ENCODE data around the gene USH2A.
"Not testable (repeated sequence)": the region's sequence is repeated elsewhere in the genome, so short reads cannot be mapped to it uniquely, and the experiment has no call there.

Gene USH2A

GRCh38 chr1:216387782-216388181, 35.5 kb downstream of the USH2A start:
- no peak for DNase-seq

DNA sequence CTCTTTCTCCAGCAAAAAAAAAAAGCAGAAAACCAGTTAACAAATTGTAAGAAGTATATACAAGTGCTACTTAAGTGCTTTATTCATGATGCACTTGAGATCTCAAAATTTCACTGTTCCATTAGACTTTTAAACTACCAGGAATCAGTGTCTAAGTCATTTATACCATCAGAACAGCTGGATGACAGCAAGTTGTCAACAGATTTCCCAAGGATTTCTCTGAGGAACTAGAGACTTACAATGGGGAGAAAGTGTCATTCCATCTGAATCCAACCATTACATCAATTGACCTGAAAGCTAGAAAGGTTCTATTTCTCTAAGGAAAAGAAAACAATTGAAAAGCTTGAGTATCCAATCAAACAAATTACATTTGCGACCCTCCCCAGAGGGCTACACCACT, 43.8 kb downstream of the USH2A start:
- no peak for DNase-seq

DNA sequence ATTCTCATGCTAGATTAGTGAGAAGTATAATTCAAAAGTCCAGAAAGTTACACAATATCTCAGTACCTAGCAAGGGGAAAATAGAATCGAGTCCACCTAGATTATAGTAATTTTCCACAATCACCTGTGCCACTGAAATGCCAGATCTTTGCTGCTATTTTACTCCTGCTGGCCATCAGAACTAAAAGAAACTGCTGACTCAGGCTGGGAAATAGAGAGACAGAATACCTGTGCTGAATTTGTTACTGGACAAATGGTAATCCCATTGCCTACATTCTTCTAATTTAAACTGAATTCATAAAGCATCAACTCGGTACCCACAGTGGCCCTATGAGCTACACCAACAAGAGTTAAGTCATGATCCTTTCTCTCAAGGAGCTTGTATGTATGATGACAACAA, 55.0 kb downstream of the USH2A start:
- no peak for DNase-seq

DNA sequence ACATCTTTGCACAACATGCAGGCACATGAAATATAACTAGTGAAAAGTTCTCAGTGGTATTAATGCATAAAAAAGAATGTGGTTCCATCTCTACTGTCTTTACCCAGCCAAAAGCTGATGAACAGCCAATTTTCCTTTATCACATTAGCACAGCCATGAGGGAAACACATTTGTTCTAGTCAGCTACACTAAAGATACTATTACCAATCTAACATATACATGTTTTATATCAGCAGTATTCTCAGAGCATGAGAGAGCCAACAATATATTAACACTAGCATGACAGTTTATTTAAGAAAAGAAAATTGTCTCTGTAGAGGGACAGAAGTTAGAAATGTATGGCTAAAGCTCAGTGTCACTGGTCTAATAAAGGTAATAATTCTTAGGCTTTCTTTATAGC, 56.3 kb downstream of the USH2A start:
- no peak for DNase-seq

GRCh38 chr1:216356945-216357344, 66.3 kb downstream of the USH2A start:
- DNase-seq, result no peak

- DNase-seq, result no peak
Measured at GRCh38 chr1:216350186-216350585, 73.1 kb downstream of the USH2A start.

GRCh38 chr1:216346526-216346925, 76.7 kb downstream of the USH2A start:
- DNase-seq, result no peak

- DNase-seq, result not testable (repeated sequence)
Measured at GRCh38 chr1:216340542-216340941, 82.7 kb downstream of the USH2A start.

GRCh38 chr1:216332462-216332861, 90.8 kb downstream of the USH2A start:
- no peak for DNase-seq

- DNase-seq, result no peak
Measured at GRCh38 chr1:216332003-216332402, 91.2 kb downstream of the USH2A start.

- DNase-seq, result no peak
Measured at GRCh38 chr1:216331211-216331610, 92.0 kb downstream of the USH2A start.

DNA sequence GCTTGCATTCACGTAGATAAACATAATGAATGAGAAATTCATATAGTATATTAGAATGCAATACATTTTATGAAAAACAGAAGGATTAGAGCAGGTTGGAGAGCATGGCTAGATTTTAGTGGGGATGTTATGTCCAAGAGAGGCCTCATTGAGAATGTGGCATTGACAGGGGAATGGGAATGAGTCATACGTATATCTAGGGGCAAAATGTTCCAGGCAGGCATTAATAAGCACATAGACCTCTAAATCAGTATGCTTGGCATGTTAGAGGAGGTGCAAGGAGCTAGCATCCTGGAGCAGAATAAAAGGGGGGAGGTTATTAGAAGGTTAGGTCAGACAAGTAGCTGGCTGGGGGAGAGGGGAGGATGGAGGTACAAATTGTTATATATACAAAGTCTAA, 93.0 kb downstream of the USH2A start:
- no peak for DNase-seq

DNA sequence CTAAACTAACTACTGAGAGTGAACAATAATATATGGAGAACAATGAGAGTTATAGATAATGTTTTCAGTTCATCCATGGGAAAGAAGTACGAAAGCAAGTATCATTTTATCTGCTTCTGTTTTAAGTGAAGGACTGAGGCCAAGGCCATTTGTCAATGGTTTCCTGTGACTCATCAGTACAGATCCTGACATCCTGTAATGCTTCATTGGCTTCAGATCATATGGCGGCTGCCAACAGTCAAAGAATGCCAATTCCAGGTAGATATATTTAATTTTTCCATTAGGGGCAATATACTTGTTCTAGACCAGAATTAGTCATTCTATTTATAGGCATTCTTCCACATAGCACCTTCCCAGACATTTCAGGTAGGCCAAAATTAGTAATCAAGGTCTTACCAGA, 97.3 kb downstream of the USH2A start:
- no peak for DNase-seq

DNA sequence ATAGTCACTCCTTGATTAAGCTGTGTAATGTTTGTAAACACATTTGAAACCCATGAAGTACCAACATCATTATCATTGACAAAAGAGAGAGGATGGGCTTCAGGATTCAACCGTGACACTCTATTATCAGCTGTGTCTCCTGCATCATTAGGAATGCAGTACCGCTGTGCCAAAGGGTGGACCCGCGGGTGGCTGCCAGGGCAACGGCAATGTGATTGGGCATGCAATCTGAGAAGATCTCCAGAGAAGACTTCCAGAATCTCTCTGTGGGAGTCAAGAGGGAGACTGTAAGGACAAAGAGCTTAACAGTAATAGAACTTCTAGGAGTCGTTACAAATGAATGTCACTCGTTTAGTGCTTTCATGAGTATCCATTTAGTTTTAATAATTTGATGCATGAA, 97.9 kb downstream of the USH2A start:
- no peak for DNase-seq

GRCh38 chr1:216323344-216323743, 99.9 kb downstream of the USH2A start:
- no peak for DNase-seq

DNA sequence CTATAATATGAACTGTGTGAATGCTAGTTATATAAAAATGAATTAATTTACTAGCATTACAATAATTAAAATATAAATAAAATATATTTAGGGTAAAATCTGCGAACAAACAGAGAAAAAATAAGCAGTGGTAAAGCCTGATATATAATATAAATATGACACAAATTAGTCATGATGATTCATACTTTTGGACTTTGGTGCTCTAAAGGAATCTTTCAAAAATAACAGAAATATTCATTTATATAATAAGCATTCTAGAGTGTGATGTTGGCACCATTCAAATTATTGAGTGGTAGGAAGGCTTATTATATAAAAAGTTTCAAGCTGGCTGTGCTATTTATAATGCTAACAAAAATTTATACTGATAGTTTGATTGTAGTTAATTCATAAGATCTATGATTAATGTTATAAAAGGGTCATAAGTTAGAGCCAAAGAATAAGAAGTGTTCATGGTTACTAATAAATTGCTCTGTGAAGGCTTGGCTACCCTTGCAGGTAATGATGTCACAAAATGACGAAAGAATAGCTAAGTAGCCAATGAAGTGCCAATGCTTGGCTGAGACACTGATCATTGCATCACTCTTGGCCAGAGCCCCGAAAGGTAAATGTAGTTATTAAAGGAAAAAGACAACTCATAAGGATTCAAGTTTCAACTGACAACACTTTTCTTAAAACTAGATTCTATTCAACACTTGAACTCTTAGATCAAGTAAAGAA, 108.7 kb downstream of the USH2A start:
- no peak for DNase-seq

DNA sequence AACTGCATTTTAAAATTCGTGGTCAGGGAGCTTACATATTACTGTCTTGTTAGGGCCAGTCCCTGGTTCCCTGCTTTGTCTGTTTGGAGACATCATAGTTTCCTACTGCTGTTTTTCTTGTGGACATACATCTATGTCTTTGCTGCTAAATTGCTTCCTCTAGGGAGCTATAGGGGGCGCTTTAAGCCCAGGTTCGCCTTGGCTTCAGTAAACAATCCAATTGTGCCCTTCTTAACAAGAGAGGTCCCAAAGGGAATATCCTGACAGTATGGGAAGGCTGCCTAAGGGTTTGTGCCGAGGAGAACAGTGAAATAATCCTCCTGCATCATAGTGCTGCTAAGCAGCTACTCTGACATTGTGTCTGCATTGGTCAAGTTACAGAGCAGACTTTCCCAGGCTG, 112.5 kb downstream of the USH2A start:
- DNase-seq, result peak in 1 of 2 experiments; percentile 1

- DNase-seq, result no peak
Measured at GRCh38 chr1:216306830-216307229, 116.4 kb downstream of the USH2A start.

GRCh38 chr1:216303690-216304089, 119.6 kb downstream of the USH2A start:
- no peak for DNase-seq

- no peak for DNase-seq
Measured at GRCh38 chr1:216293683-216294082, 129.6 kb downstream of the USH2A start.

- no peak for DNase-seq
Measured at GRCh38 chr1:216290074-216290473, 133.2 kb downstream of the USH2A start.

DNA sequence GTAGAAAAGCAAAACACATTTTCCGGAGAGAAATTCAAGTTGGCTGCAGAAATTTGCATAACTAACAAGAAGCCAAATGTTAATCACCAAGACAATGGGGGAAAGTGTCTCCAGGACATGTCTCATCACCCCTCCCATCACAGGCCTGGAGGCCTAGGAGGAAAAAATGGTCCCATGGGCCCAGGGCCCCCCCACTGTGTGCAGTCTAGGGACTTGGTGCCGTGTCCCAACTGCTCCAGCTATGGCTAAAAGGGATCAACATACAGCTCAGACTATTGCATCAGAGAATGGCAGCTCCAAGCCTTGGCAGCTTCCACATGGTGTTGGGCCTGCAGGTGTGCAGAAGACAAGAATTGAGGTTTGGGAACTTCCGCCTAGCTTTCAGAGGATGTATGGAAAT, 138.2 kb downstream of the USH2A start:
- no peak for DNase-seq

DNA sequence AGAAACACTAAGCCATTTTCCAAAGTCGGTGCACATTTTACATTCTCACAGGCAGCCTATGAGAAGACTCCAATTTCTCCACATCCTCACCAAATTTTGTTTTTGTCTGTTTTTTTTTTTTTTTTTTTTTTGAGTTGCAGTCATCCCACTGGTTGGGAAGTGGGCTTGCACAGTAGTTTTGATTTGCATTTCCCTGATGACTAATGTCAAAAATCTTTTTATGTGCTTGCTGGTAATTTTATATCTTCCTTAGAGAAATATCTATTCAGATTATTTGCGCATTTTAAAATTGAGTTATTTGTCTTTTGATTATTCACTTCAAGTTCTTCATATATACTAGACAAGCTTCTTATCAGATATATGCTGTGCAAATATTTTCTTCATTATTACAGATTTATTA, 141.5 kb downstream of the USH2A start:
- no peak for DNase-seq

- DNase-seq, result no peak
Measured at GRCh38 chr1:216270086-216270773, 153.0 kb downstream of the USH2A start.

DNA sequence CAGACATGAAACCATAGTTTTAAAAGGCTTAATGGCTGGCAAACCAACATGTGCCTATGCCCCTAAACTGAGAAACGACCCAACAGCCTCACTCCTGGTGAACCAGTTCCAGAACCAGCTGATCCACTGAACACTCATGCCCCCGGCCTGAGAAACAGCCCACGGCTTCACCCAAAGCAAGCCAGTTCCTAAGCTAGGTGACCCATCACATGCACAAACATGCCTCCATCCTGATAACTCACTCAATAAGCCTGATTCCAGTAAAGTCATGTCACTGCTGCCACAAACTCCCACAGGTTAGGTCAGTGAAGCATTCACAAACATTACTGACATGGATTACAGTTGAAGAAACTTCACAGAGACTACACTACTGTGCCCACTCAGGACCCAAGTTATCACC, 161.6 kb downstream of the USH2A start:
- no peak for DNase-seq
